MM.1S (cell line): ENCODE results near the gene BIRC7.

Experiments used
- EZH2 ChIP-seq: fragments of 300-600 bp; sonication (generic); optimal IDR thresholded peaks from 2 replicates; pipeline ENCODE3; 2017; ENCODE audit warnings: low read depth, mild to moderate bottlenecking, antibody characterized with exemption, low read length, mixed read lengths
- TF ChIP-seq, protein P1 (sequence below): fragments of 300-600 bp; sonication (generic); IDR thresholded peaks from 2 replicates; pipeline ENCODE4 v1.5.1; 2016; ENCODE audit warnings: antibody characterized with exemption, low read length, mixed read lengths

DNA sequence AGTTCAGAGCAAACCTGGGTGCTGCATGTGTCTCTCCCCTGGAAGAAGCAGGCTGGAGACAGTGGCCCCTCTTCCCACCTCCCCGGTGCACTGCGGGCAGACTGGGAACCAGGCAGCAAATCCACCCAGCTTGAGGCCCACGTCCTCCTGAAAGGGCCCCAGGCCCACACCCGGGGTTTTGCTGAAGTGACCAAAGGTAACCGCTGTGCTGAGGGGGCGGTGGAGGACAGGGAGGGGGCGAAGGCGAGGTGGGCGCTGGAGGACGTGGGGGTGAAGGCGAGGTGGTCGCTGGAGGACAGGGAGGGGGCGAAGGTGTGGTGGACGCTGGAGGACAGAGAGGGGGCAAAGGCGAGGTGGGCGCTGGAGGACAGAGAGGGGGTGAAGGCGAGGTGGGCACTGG lies 1.8 kb upstream of the BIRC7 start:
- TF ChIP-seq, protein P1, sequence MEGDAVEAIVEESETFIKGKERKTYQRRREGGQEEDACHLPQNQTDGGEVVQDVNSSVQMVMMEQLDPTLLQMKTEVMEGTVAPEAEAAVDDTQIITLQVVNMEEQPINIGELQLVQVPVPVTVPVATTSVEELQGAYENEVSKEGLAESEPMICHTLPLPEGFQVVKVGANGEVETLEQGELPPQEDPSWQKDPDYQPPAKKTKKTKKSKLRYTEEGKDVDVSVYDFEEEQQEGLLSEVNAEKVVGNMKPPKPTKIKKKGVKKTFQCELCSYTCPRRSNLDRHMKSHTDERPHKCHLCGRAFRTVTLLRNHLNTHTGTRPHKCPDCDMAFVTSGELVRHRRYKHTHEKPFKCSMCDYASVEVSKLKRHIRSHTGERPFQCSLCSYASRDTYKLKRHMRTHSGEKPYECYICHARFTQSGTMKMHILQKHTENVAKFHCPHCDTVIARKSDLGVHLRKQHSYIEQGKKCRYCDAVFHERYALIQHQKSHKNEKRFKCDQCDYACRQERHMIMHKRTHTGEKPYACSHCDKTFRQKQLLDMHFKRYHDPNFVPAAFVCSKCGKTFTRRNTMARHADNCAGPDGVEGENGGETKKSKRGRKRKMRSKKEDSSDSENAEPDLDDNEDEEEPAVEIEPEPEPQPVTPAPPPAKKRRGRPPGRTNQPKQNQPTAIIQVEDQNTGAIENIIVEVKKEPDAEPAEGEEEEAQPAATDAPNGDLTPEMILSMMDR, result no peak
- no peak for TF ChIP-seq EZH2
